Liver (tissue), 9 donors: ENCODE measurements around the gene BMP6. TPM values are rescaled to one million over a fixed set of nuclear protein-coding genes. Genes with fewer than 3 reads are reported as not detected.

Source experiments
- DNase-seq: peaks from one replicate; pipeline ENCODE4 v3.0.0-alpha.2; 2017; ENCODE audit warnings: low spot score
- H3K27ac ChIP-seq, 2 donors: one replicate each; pipeline ENCODE4 v1.7.0; 2013; ENCODE audit warnings: inconsistent platforms in 2 of 2, low read length in 2 of 2, control low read depth in 1 of 2, low read depth in 1 of 2, mild to moderate bottlenecking in 1 of 2
- H3K27me3 ChIP-seq, 4 donors: one replicate each; pipeline versions ENCODE4 v1.6.1 to v1.7.0; 2013; ENCODE audit warnings: low read length in 3 of 4, inconsistent platforms in 1 of 4, mild to moderate bottlenecking in 1 of 4, moderate library complexity in 1 of 4; ENCODE audit not compliant: control insufficient read depth in 4 of 4, insufficient read depth in 4 of 4
- H3K36me3 ChIP-seq, 4 donors: one replicate each; pipeline versions ENCODE4 v1.6.1 to v1.7.0; 2013; ENCODE audit warnings: low read length in 3 of 4, mild to moderate bottlenecking in 3 of 4, low read depth in 1 of 4, moderate library complexity in 1 of 4; ENCODE audit not compliant: control insufficient read depth in 4 of 4, insufficient read depth in 3 of 4
- H3K4me1 ChIP-seq, 4 donors: one replicate each; pipeline versions ENCODE4 v1.6.1 to v1.7.0; 2013; ENCODE audit warnings: low read length in 3 of 4, mild to moderate bottlenecking in 3 of 4, moderate library complexity in 1 of 4; ENCODE audit not compliant: control insufficient read depth in 4 of 4, insufficient read depth in 4 of 4
- H3K4me3 ChIP-seq, 3 donors: one replicate each; pipeline versions ENCODE4 v1.6.1 to v1.7.0; 2013; ENCODE audit warnings: low read length in 3 of 3, control low read depth in 1 of 3, low read depth in 1 of 3, mild to moderate bottlenecking in 1 of 3
- H3K9ac ChIP-seq, 2 donors: one replicate each; pipeline ENCODE4 v1.7.0; 2013; ENCODE audit warnings: low read length in 2 of 2, mild to moderate bottlenecking in 2 of 2, moderate library complexity in 2 of 2, control low read depth in 1 of 2, low read depth in 1 of 2
- H3K9me3 ChIP-seq, 4 donors: one replicate each; pipeline versions ENCODE4 v1.6.1 to v1.7.0; 2013; ENCODE audit warnings: low read length in 3 of 4; ENCODE audit not compliant: control insufficient read depth in 4 of 4
- EGR1 ChIP-seq, 2 donors: IDR thresholded peaks; 2 replicates each; pipeline ENCODE4 v1.6.1; 2016 to 2018; ENCODE audit warnings: antibody characterized with exemption in 2 of 2, low read depth in 2 of 2
- GABPA ChIP-seq, 2 donors: IDR thresholded peaks in 1 of 2; conservative IDR thresholded peaks in 1 of 2; 2 replicates each; pipeline ENCODE4 v1.6.1; 2016; ENCODE audit warnings: antibody characterized with exemption in 2 of 2, mild to moderate bottlenecking in 1 of 2, moderate library complexity in 1 of 2
- HNF4A ChIP-seq, 2 donors: conservative IDR thresholded peaks; 2 replicates each; pipeline ENCODE4 v1.6.1; 2016; ENCODE audit warnings: antibody characterized with exemption in 2 of 2, mild to moderate bottlenecking in 2 of 2
- HNF4G ChIP-seq: IDR thresholded peaks from 2 replicates; pipeline ENCODE4 v1.6.1; 2016; ENCODE audit warnings: antibody characterized with exemption
- MAX ChIP-seq: IDR thresholded peaks from 2 replicates; pipeline ENCODE4 v1.6.1; 2016; ENCODE audit warnings: antibody characterized with exemption
- NR2F2 ChIP-seq: IDR thresholded peaks from 2 replicates; pipeline ENCODE4 v1.6.1; 2016; ENCODE audit warnings: antibody characterized with exemption
- REST ChIP-seq: IDR thresholded peaks from 2 replicates; pipeline ENCODE4 v1.6.1; 2016; ENCODE audit warnings: antibody characterized with exemption, mild to moderate bottlenecking
- RXRA ChIP-seq, 2 donors: IDR thresholded peaks; 2 replicates each; pipeline ENCODE4 v1.6.1; 2017 to 2018; ENCODE audit warnings: antibody characterized with exemption in 2 of 2, mild to moderate bottlenecking in 1 of 2
- TAF1 ChIP-seq: conservative IDR thresholded peaks from 2 replicates; pipeline ENCODE4 v1.6.1; 2016; ENCODE audit warnings: antibody characterized with exemption, mild to moderate bottlenecking
- YY1 ChIP-seq: IDR thresholded peaks from 2 replicates; pipeline ENCODE4 v1.6.1; 2016; ENCODE audit warnings: antibody characterized with exemption, mild to moderate bottlenecking
- WGBS: extraction: QIAGEN DNeasy Blood & Tissue Kit; methylation state at CpG from one replicate; pipeline ENCODE4 v1.1.7; 2013; 5-methylcytosine and 5-hydroxymethylcytosine counted together
- polyA plus RNA-seq, 2 donors: library from polyadenylated mRNA; stranded (reverse) in 1 of 2; unstranded in 1 of 2; fragments of 200-250 nt in 1 of 2; fragments of >200 nt in 1 of 2; fragmentation: Nextera tagmentation in 1 of 2; extraction: Ambion mirVana in 1 of 2; gene quantifications; one replicate each; pipeline versions ENCODE4 v1.2.1 to v1.2.3, GENCODE V29; 2013 to 2015
- total RNA-seq, 2 donors: library from RNA; depleted of rRNA; stranded (reverse); fragments of >200 nt; gene quantifications; one replicate each; pipeline ENCODE4 v1.2.3, GENCODE V29; 2014
- TF ChIP-seq, protein P1 (sequence below): fragments of 150-350 bp; IDR thresholded peaks from 2 replicates; pipeline ENCODE4 v1.5.1; 2017; ENCODE audit warnings: improper control_type of control experiment, low read depth, low read length; ENCODE audit not compliant: missing input control
- donor health status: healthy.
- donor health status: healthy.
- donor health status: healthy.
- donor health status: healthy.
- donor health status: healthy.

The BMP6 gene
- total and polyA plus RNA-seq, 4 donors, result 0.57 to 5.9 (median 2.3) TPM

DNA sequence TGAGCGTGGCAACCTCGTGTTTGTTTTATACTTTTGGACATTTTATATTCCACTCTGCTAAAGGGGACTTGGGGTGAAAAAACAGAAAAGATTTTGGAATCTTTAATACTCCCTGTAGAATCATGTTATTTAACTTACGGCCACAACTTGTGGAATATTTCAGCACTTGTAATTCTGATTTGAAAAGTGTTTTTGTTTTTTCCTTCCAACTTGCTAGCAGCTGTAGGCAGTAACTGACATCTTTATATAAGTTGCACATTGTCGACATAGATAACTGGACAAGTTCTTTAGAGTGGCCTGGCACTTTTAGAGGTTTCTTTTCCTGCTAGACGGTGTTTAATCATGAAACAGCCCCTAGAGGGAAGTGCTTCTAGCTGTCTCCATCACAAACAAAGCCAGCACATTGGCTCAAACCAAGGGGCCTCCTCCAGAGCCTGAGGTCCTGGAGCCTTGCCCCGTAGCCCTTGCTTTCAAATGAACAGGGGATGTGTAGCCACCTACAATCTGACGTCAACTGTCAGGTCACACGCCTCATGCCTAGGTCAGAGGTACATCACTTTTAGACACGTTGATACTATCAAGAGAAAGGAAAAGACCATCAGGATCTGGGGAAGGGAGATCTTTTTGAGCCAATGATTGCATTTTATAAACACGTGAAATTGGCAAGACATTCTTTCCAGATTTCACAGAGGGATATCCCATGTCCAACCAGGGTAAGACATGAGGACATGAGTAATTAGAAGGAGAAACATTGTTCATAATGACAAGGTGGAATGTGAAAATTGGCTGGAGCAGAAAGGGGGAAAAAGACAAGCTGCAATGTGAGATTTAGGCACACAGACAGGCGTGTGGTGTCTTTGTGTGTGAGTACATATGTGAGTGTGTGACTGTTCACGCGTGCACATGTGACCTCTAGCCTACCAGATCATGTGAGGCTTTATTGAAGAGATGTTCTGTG, 92.6 kb downstream of the BMP6 start:
- H3K36me3 ChIP-seq, result no peaks in the 10 kb centered on the region
- no peak for TF ChIP-seq NR2F2
- TF ChIP-seq RXRA (IDR thresholded peaks at IDR 0.05), result no peak
- TF ChIP-seq, protein P1, sequence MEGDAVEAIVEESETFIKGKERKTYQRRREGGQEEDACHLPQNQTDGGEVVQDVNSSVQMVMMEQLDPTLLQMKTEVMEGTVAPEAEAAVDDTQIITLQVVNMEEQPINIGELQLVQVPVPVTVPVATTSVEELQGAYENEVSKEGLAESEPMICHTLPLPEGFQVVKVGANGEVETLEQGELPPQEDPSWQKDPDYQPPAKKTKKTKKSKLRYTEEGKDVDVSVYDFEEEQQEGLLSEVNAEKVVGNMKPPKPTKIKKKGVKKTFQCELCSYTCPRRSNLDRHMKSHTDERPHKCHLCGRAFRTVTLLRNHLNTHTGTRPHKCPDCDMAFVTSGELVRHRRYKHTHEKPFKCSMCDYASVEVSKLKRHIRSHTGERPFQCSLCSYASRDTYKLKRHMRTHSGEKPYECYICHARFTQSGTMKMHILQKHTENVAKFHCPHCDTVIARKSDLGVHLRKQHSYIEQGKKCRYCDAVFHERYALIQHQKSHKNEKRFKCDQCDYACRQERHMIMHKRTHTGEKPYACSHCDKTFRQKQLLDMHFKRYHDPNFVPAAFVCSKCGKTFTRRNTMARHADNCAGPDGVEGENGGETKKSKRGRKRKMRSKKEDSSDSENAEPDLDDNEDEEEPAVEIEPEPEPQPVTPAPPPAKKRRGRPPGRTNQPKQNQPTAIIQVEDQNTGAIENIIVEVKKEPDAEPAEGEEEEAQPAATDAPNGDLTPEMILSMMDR, result no peak
- TF ChIP-seq MAX, result no peak
- TF ChIP-seq HNF4G, result no peak
- TF ChIP-seq EGR1 (IDR thresholded peaks at IDR 0.05; ENCODE audit: low read depth in 2 of 2), result no peak
- TF ChIP-seq YY1, result no peak
- TF ChIP-seq HNF4A (conservative IDR thresholded peaks at IDR 0.05), result no peak
- TF ChIP-seq TAF1, result no peak
- TF ChIP-seq REST, result no peak
- TF ChIP-seq GABPA (IDR thresholded peaks at IDR 0.05 in 1 of 2, conservative IDR thresholded peaks at IDR 0.05 in 1 of 2), result no peak
- no peaks in the 10 kb centered on the region for H3K4me1 ChIP-seq
- H3K9me3 ChIP-seq, result no peaks in the 10 kb centered on the region
- H3K9ac ChIP-seq, result no peak overlapping the region
- DNase-seq, result no peak
- H3K27me3 ChIP-seq, result no peaks in the 10 kb centered on the region
- 84% methylated on average over 13 of the region's 13 CpGs for WGBS
- H3K4me3 ChIP-seq, result no peak overlapping the region
- H3K27ac ChIP-seq, result no peak overlapping the region

- no peak for DNase-seq
- Histone ChIP-seq H3K9me3 (no peaks in the 10 kb centered on the region), H3K9ac (no peak overlapping the region), H3K27me3 (no peaks in the 10 kb centered on the region), H3K27ac (no peak overlapping the region), H3K4me1 (no peaks in the 10 kb centered on the region), H3K4me3 (no peak overlapping the region), H3K36me3 (no peaks in the 10 kb centered on the region)
- no peak for TF ChIP-seq GABPA (IDR thresholded peaks at IDR 0.05 in 1 of 2, conservative IDR thresholded peaks at IDR 0.05 in 1 of 2)
- TF ChIP-seq RXRA (IDR thresholded peaks at IDR 0.05), result no peak
- TF ChIP-seq, protein P1, result no peak
- WGBS, result 77% methylated on average over 3 of the region's 3 CpGs
Measured at GRCh38 chr6:7819431-7820015, 93.6 kb downstream of the BMP6 start.
